ENCODE data around the gene MUC15.

Gene MUC15

GRCh38 chr11:26575946-26576345, 3.9 kb upstream of the MUC15 start:
- no peak for DNase-seq (ENCODE audit: low read depth in 3 of 3)

GRCh38 chr11:26573896-26574295, 1.8 kb upstream of the MUC15 start:
- no peak for DNase-seq (ENCODE audit: low read depth in 3 of 3)

- no peak for DNase-seq (ENCODE audit: low read depth in 3 of 3)
Observed at GRCh38 chr11:26572770-26573402, 823 bp upstream of the MUC15 start.

GRCh38 chr11:26569646-26570045, 2.4 kb downstream of the MUC15 start:
- no peak for DNase-seq (ENCODE audit: low read depth in 3 of 3)

- no peak for DNase-seq (ENCODE audit: low read depth in 3 of 3)
Observed at GRCh38 chr11:26558190-26558589, 13.9 kb downstream of the MUC15 start.

- DNase-seq (ENCODE audit: low read depth in 3 of 3) = no peak
Observed at GRCh38 chr11:26557666-26558065, 14.4 kb downstream of the MUC15 start.

- DNase-seq (ENCODE audit: low read depth in 3 of 3) = no peak
Observed at GRCh38 chr11:26556582-26556981, 15.5 kb downstream of the MUC15 start.

- no peak for DNase-seq (ENCODE audit: low read depth in 3 of 3)
Observed at GRCh38 chr11:26554455-26554854, 17.6 kb downstream of the MUC15 start.

GRCh38 chr11:26553182-26553581, 18.9 kb downstream of the MUC15 start:
- no peak for DNase-seq (ENCODE audit: low read depth in 3 of 3)

- DNase-seq (ENCODE audit: low read depth in 3 of 3) = no peak
Observed at GRCh38 chr11:26551186-26551801, 20.8 kb downstream of the MUC15 start.

GRCh38 chr11:26550022-26550421, 22.0 kb downstream of the MUC15 start:
- DNase-seq (ENCODE audit: low read depth in 3 of 3) = no peak

GRCh38 chr11:26549176-26549575, 22.9 kb downstream of the MUC15 start:
- no peak for DNase-seq (ENCODE audit: low read depth in 3 of 3)

- DNase-seq (ENCODE audit: low read depth in 3 of 3) = no peak
Observed at GRCh38 chr11:26541870-26542269, 30.2 kb downstream of the MUC15 start.

- no peak for DNase-seq (ENCODE audit: low read depth in 3 of 3)
Observed at GRCh38 chr11:26539517-26539916, 32.5 kb downstream of the MUC15 start.

- DNase-seq (ENCODE audit: low read depth in 3 of 3) = no peak
Observed at GRCh38 chr11:26537341-26537740, 34.7 kb downstream of the MUC15 start.

GRCh38 chr11:26527685-26528084, 44.4 kb downstream of the MUC15 start:
- DNase-seq (ENCODE audit: low read depth in 3 of 3) = no peak

- DNase-seq (ENCODE audit: low read depth in 3 of 3) = no peak
Observed at GRCh38 chr11:26522912-26523610, 49.0 kb downstream of the MUC15 start.

GRCh38 chr11:26519469-26519868, 52.6 kb downstream of the MUC15 start:
- no peak for DNase-seq (ENCODE audit: low read depth in 3 of 3)

GRCh38 chr11:26512196-26512595, 59.9 kb downstream of the MUC15 start:
- no peak for DNase-seq (ENCODE audit: low read depth in 3 of 3)

- no peak for DNase-seq (ENCODE audit: low read depth in 3 of 3)
Observed at GRCh38 chr11:26510756-26511155, 61.3 kb downstream of the MUC15 start.

- no peak for DNase-seq (ENCODE audit: low read depth in 3 of 3)
Observed at GRCh38 chr11:26510164-26510563, 61.9 kb downstream of the MUC15 start.
